Activated B cell treated with CpG ODN at 0.5 μM for 24 hours (primary cell): Measurements from ENCODE around the gene GLCCI1. TPM values are rescaled to one million over a fixed set of nuclear protein-coding genes. Genes with fewer than 3 reads are reported as not detected.

Experiments used
- ATAC-seq: fragments of 200-7000 bp; cut with Tn5 transposase; one replicate; pipeline ENCODE4 v1.10.0; 2021; ENCODE audit warnings: low read depth, mild to moderate bottlenecking, moderate library complexity
- CTCF ChIA-PET: fragments of 350-600 bp; sonication (Branson Sonifier 250); formaldehyde crosslinking; loops from one replicate; lab custom pipeline; 2021; ENCODE audit warnings: antibody characterized with exemption; lab: Charles Lee
- POLR2A ChIA-PET: fragments of 350-600 bp; sonication (Branson Sonifier 250); formaldehyde crosslinking; loops from one replicate; lab custom pipeline; 2021; ENCODE audit warnings: antibody characterized with exemption; lab: Charles Lee
- DNase-seq: peaks from one replicate; pipeline ENCODE4 v3.0.0; 2022
- H3K27ac Mint-ChIP-seq: one replicate; pipeline ENCODE4 v1.8.0; 2020; ENCODE audit warnings: mixed read lengths
- H3K27me3 Mint-ChIP-seq: one replicate; pipeline ENCODE4 v1.8.0; 2021; ENCODE audit warnings: mixed read lengths
- H3K36me3 Mint-ChIP-seq: one replicate; pipeline ENCODE4 v1.8.0; 2021; ENCODE audit warnings: low read depth, mixed read lengths
- H3K4me1 Mint-ChIP-seq: one replicate; pipeline ENCODE4 v1.8.0; 2021; ENCODE audit warnings: mixed read lengths
- H3K4me3 Mint-ChIP-seq: one replicate; pipeline ENCODE4 v1.8.0; 2020; ENCODE audit warnings: mild to moderate bottlenecking, mixed read lengths
- H3K9me3 Mint-ChIP-seq: one replicate; pipeline ENCODE4 v1.8.0; 2020; ENCODE audit warnings: mixed read lengths
- intact Hi-C: fragments of 100-400 bp; cut with micrococcal nuclease; formaldehyde crosslinking; loops from one replicate; pipeline ENCODE4 v1.15.1; 2024
- total RNA-seq: library from RNA; stranded (reverse); gene quantifications from 2 replicates; pipeline ENCODE4 v1.2.3, GENCODE V29; 2022
- TF ChIP-seq, protein P1 (sequence below): fragments of 200-600 bp; IDR thresholded peaks from one replicate; pipeline ENCODE4 v1.8.0; 2022; ENCODE audit warnings: antibody characterized with exemption, mild to moderate bottlenecking

Gene GLCCI1
- total RNA-seq, 1 donor from 2014 or later = 37.4 TPM

- H3K9me3 Mint-ChIP-seq = no peaks in the 10 kb centered on the region
- ATAC-seq = no peak
- CTCF ChIA-PET = no interaction called here
- no peak overlapping the region for H3K27ac Mint-ChIP-seq
- no peaks in the 10 kb centered on the region for H3K27me3 Mint-ChIP-seq
- TF ChIP-seq, protein P1, sequence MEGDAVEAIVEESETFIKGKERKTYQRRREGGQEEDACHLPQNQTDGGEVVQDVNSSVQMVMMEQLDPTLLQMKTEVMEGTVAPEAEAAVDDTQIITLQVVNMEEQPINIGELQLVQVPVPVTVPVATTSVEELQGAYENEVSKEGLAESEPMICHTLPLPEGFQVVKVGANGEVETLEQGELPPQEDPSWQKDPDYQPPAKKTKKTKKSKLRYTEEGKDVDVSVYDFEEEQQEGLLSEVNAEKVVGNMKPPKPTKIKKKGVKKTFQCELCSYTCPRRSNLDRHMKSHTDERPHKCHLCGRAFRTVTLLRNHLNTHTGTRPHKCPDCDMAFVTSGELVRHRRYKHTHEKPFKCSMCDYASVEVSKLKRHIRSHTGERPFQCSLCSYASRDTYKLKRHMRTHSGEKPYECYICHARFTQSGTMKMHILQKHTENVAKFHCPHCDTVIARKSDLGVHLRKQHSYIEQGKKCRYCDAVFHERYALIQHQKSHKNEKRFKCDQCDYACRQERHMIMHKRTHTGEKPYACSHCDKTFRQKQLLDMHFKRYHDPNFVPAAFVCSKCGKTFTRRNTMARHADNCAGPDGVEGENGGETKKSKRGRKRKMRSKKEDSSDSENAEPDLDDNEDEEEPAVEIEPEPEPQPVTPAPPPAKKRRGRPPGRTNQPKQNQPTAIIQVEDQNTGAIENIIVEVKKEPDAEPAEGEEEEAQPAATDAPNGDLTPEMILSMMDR = no peak
- POLR2A ChIA-PET = no interaction called here
- DNase-seq = no peak
- intact Hi-C loops = loop anchor here (2.0 kb wide), 1 partner anchor 21 kb away; no protein-coding TSS in a partner anchor
- no peaks in the 10 kb centered on the region for H3K36me3 Mint-ChIP-seq
- no peak overlapping the region for H3K4me3 Mint-ChIP-seq
- H3K4me1 Mint-ChIP-seq = peaks cover 43% of the 10 kb centered on the region
Measured at GRCh38 chr7:8135417-8135816, 166.8 kb downstream of the GLCCI1 start.

DNA sequence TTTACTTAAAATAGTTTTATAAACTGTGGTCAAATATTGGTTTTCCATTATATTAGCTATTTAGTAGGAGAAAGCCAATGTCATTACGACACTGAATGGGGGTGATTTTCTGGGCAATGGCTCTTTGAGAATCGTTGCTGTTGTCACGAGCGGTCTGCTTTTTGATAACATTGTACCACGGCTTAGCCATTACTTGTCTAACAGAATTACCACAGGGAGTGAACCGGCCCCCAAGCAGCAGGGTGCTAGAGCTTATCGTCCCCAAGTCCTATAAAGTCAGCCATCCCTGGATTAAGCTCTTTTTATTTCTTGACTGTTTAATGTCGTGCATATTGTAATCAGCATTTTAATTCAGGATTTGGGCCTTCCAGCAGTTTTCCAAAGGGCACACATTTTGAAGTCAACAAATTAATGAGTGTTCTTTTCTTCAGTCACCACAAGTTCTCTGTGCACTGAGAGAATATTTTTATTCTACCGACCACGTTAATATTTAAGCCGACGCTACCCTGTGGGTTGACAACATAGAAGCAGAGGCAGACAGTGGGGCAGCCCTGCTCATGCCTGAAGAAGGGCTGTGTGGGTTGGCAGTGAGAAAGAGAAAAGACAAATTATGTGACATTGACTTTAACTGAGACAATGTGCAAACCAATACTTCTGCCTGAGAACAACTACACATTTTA is 167.6 kb downstream of the GLCCI1 start:
- intact Hi-C loops = no loop called here
- Mint-ChIP-seq H3K9me3 (no peaks in the 10 kb centered on the region), H3K4me1 (peaks cover 36% of the 10 kb centered on the region), H3K36me3 (no peaks in the 10 kb centered on the region), H3K27me3 (no peaks in the 10 kb centered on the region), H3K4me3 (no peak overlapping the region), H3K27ac (no peak overlapping the region)
- DNase-seq = no peak
- CTCF ChIA-PET = no interaction called here
- no peak for ATAC-seq
- POLR2A ChIA-PET = no interaction called here
- TF ChIP-seq, protein P1 = no peak
